MM.1S (cell line): ENCODE data around the gene SHC2.

Source experiments
- DNase-seq: peaks from one replicate; pipeline ENCODE4 v3.0.0-alpha.2; 2015
- H2AFZ ChIP-seq: fragments of 300-600 bp; sonication (generic); 2 replicates; pipeline ENCODE4 v1.6.0; 2016; ENCODE audit warnings: antibody characterized with exemption, low read length
- H3F3A ChIP-seq: fragments of 300-600 bp; sonication (generic); 2 replicates; pipeline ENCODE4 v1.6.1; 2016; ENCODE audit warnings: mild to moderate bottlenecking, antibody characterized with exemption, low read length, moderate library complexity, mixed read lengths; ENCODE audit not compliant: insufficient read depth
- H3K27ac ChIP-seq: fragments of 300-600 bp; sonication (generic); 2 replicates; pipeline ENCODE4 v1.5.1; 2016; ENCODE audit warnings: mild to moderate bottlenecking, low read length
- H3K27me3 ChIP-seq: fragments of 300-600 bp; sonication (generic); replicated peaks from 2 replicates; pipeline ENCODE4 v1.6.0; 2016; ENCODE audit warnings: low read length; ENCODE audit not compliant: insufficient read depth
- H3K36me3 ChIP-seq: fragments of 300-600 bp; sonication (generic); replicated peaks from 2 replicates; pipeline ENCODE4 v1.6.1; 2016; ENCODE audit warnings: mild to moderate bottlenecking, low read length, mixed read lengths; ENCODE audit not compliant: insufficient read depth
- H3K4me1 ChIP-seq: fragments of 300-600 bp; sonication (generic); 2 replicates; pipeline ENCODE4 v1.6.1; 2016; ENCODE audit warnings: low read length, mixed read lengths
- H3K4me2 ChIP-seq: fragments of 300-600 bp; sonication (generic); 2 replicates; pipeline ENCODE4 v1.6.0; 2016; ENCODE audit warnings: low read depth, low read length
- H3K4me3 ChIP-seq: fragments of 300-600 bp; sonication (generic); 2 replicates; pipeline ENCODE4 v1.5.1; 2016; ENCODE audit warnings: low read length, mixed read lengths
- H3K79me2 ChIP-seq: fragments of 300-600 bp; sonication (generic); 2 replicates; pipeline ENCODE4 v1.6.1; 2016; ENCODE audit warnings: mixed run types, low read length, mixed read lengths
- H3K9ac ChIP-seq: fragments of 300-600 bp; sonication (generic); 2 replicates; pipeline ENCODE4 v1.6.1; 2016; ENCODE audit warnings: low read length, mixed read lengths
- H3K9me2 ChIP-seq: fragments of 300-600 bp; sonication (generic); replicated peaks from 2 replicates; pipeline ENCODE4 v1.6.1; 2016; ENCODE audit warnings: mild to moderate bottlenecking, low read length, mixed read lengths; ENCODE audit not compliant: insufficient read depth
- H3K9me3 ChIP-seq: fragments of 300-600 bp; sonication (generic); replicated peaks from 2 replicates; pipeline ENCODE4 v1.6.1; 2016; ENCODE audit warnings: mild to moderate bottlenecking, low read length, mixed read lengths; ENCODE audit not compliant: insufficient read depth
- H4K20me1 ChIP-seq: fragments of 300-600 bp; sonication (generic); 2 replicates; pipeline ENCODE4 v1.6.1; 2016; ENCODE audit warnings: mild to moderate bottlenecking, low read length, moderate library complexity, mixed read lengths; ENCODE audit not compliant: insufficient read depth
- EZH2 ChIP-seq: fragments of 300-600 bp; sonication (generic); optimal IDR thresholded peaks from 2 replicates; pipeline ENCODE3; 2017; ENCODE audit warnings: low read depth, mild to moderate bottlenecking, antibody characterized with exemption, low read length, mixed read lengths
- EZH2phosphoT487 ChIP-seq: fragments of 300-600 bp; sonication (generic); IDR thresholded peaks from 2 replicates; pipeline ENCODE4 v1.6.1; 2018; ENCODE audit warnings: antibody characterized with exemption, low read length
- TF ChIP-seq, protein P1 (sequence below): fragments of 300-600 bp; sonication (generic); IDR thresholded peaks from 2 replicates; pipeline ENCODE4 v1.5.1; 2016; ENCODE audit warnings: antibody characterized with exemption, low read length, mixed read lengths

The SHC2 gene

DNA sequence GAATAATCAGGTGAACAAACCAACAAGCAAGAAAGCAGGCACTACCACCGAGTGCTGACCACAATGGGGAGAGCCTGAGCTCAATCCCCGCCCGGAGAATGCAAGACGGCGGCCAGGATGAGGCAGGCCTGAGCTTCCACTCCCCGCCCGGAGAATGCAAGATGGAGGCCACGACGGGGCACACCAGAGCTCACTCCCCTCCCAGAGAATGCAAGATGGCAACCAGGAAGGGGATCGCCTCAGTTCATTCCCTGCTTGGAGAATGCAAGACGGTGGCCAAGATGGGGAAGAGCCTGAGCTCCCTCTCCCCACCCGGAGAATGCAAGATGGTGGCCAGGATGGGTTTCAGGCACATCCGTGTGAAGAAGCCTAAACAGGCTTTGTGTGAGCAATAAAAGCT, 91.6 kb downstream of the SHC2 start:
- H3K27me3 ChIP-seq = peaks cover 100% of the 10 kb centered on the region
- TF ChIP-seq, protein P1, sequence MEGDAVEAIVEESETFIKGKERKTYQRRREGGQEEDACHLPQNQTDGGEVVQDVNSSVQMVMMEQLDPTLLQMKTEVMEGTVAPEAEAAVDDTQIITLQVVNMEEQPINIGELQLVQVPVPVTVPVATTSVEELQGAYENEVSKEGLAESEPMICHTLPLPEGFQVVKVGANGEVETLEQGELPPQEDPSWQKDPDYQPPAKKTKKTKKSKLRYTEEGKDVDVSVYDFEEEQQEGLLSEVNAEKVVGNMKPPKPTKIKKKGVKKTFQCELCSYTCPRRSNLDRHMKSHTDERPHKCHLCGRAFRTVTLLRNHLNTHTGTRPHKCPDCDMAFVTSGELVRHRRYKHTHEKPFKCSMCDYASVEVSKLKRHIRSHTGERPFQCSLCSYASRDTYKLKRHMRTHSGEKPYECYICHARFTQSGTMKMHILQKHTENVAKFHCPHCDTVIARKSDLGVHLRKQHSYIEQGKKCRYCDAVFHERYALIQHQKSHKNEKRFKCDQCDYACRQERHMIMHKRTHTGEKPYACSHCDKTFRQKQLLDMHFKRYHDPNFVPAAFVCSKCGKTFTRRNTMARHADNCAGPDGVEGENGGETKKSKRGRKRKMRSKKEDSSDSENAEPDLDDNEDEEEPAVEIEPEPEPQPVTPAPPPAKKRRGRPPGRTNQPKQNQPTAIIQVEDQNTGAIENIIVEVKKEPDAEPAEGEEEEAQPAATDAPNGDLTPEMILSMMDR = no peak
- TF ChIP-seq EZH2phosphoT487 = no peak
- H3K4me1 ChIP-seq = no peaks in the 10 kb centered on the region
- no peaks in the 10 kb centered on the region for H3F3A ChIP-seq
- no peaks in the 10 kb centered on the region for H3K9me3 ChIP-seq
- no peak overlapping the region for H3K27ac ChIP-seq
- H3K4me2 ChIP-seq = no peak overlapping the region
- H3K9me2 ChIP-seq = no peaks in the 10 kb centered on the region
- H3K79me2 ChIP-seq = no peaks in the 10 kb centered on the region
- H3K9ac ChIP-seq = no peak overlapping the region
- H3K4me3 ChIP-seq = no peak overlapping the region
- no peaks in the 10 kb centered on the region for H4K20me1 ChIP-seq
- no peaks in the 10 kb centered on the region for H3K36me3 ChIP-seq
- no peak for DNase-seq
- H2AFZ ChIP-seq = no peak overlapping the region

DNA sequence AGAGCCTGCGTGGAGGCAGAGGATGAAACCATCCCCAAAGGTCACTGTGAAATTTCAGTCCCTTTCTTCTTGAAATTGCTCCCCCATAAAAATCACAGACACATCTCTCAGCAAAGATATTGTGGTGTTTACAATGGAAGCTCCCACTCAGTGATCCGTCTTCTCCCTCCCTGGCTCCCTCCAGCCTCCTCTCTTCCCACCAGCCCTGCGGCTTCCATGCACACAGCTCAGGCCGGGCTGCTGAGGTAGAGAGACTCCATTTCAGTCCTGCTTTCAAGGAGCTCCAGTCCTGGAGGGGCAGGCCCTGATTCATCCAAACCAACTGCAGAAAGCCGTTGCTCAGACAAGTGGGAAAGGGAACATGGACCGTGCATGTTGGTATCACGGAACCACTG, 92.2 kb downstream of the SHC2 start:
- H3K4me3 ChIP-seq = no peak overlapping the region
- no peaks in the 10 kb centered on the region for H3K36me3 ChIP-seq
- H3K9me3 ChIP-seq = no peaks in the 10 kb centered on the region
- H3K9me2 ChIP-seq = no peaks in the 10 kb centered on the region
- H3K27ac ChIP-seq = no peak overlapping the region
- H3K9ac ChIP-seq = no peak overlapping the region
- no peak overlapping the region for H3K4me2 ChIP-seq
- no peak overlapping the region for H2AFZ ChIP-seq
- TF ChIP-seq EZH2 = no peak
- no peak for TF ChIP-seq EZH2phosphoT487
- TF ChIP-seq, protein P1 = no peak
- no peaks in the 10 kb centered on the region for H3K79me2 ChIP-seq
- no peak for DNase-seq
- H4K20me1 ChIP-seq = no peaks in the 10 kb centered on the region
- H3K4me1 ChIP-seq = no peaks in the 10 kb centered on the region
- no peaks in the 10 kb centered on the region for H3F3A ChIP-seq
- H3K27me3 ChIP-seq = peaks cover 97% of the 10 kb centered on the region

DNA sequence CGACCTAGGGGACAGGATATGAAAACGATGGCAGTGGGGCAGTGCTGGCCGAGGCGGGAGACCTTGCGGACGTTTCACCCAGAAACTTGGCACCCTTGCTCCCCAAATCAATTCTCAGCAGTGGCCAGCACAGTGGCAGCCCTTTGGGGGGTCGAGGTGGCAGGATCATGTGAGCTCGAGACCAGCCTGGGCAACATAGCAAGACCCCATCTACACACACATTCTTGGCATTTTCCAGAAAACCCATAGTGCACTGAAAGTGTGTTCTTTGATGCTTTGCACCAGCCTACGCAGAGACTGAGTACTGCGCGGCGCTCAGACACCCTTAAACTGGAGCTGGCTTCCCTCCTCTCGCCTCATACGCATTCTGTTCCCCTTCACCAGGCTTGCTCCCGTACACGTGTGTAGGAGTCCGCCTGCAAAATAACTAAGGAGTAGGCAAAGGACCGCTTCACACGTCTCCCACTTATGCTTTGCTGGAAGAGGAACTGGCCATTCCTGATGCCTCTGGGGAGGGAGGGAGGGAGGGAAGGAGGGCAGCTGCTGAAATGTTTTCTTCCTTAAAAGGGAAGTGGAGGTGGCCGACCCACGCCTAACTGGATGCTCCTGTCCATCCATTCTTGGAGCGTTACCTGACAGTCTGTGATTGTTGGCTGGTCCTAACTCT, 92.7 kb downstream of the SHC2 start:
- H3K27me3 ChIP-seq = peaks cover 96% of the 10 kb centered on the region
- no peaks in the 10 kb centered on the region for H3K79me2 ChIP-seq
- no peak overlapping the region for H2AFZ ChIP-seq
- H3K36me3 ChIP-seq = no peaks in the 10 kb centered on the region
- no peaks in the 10 kb centered on the region for H3K4me1 ChIP-seq
- no peak overlapping the region for H3K27ac ChIP-seq
- H3K9ac ChIP-seq = no peak overlapping the region
- H4K20me1 ChIP-seq = no peaks in the 10 kb centered on the region
- no peak for DNase-seq
- H3K9me3 ChIP-seq = no peaks in the 10 kb centered on the region
- no peaks in the 10 kb centered on the region for H3K9me2 ChIP-seq
- H3K4me2 ChIP-seq = no peak overlapping the region
- H3F3A ChIP-seq = no peaks in the 10 kb centered on the region
- H3K4me3 ChIP-seq = no peak overlapping the region
- TF ChIP-seq EZH2 = no peak
- TF ChIP-seq EZH2phosphoT487 = no peak
- TF ChIP-seq, protein P1 = no peak
